Stomach (tissue), 9 donors: ENCODE measurements around the gene AMPH. TPM values are rescaled to one million over a fixed set of nuclear protein-coding genes. Genes with fewer than 3 reads are reported as not detected.

ENCODE experiments used
- DNase-seq, 2 donors: peaks; one replicate each; pipeline versions ENCODE4 v3.0.0 to v3.0.0-alpha.2; 2013 to 2019
- H3K27ac ChIP-seq, 5 donors: fragments of 200-600 bp in 4 of 5; sonication (generic) in 4 of 5; one replicate each; pipeline ENCODE4 v1.5.1; 2013 to 2019; ENCODE audit warnings: mild to moderate bottlenecking in 1 of 5, moderate library complexity in 1 of 5
- H3K27me3 ChIP-seq, 3 donors: fragments of 200-600 bp; sonication (generic); one replicate each; pipeline ENCODE4 v1.5.1; 2017 to 2019; ENCODE audit warnings: mixed run types in 1 of 3
- H3K36me3 ChIP-seq, 4 donors: fragments of 200-600 bp; sonication (generic); 1 replicate in 3 of 4; 2 replicates in 1 of 4; pipeline ENCODE4 v1.5.1; 2016 to 2019
- H3K4me1 ChIP-seq, 4 donors: fragments of 200-600 bp; sonication (generic); one replicate each; pipeline ENCODE4 v1.5.1; 2016 to 2019
- H3K4me3 ChIP-seq, 4 donors: fragments of 200-600 bp; sonication (generic) in 3 of 4; one replicate each; pipeline ENCODE4 v1.5.1; 2016 to 2019; ENCODE audit warnings: mild to moderate bottlenecking in 1 of 4
- H3K9me3 ChIP-seq, 4 donors: fragments of 200-600 bp; sonication (generic); one replicate each; pipeline ENCODE4 v1.5.1; 2016 to 2019
- EP300 ChIP-seq: sonication (generic); formaldehyde crosslinking; IDR thresholded peaks from one replicate; pipeline ENCODE4 v1.6.1; 2017; ENCODE audit warnings: antibody characterized with exemption
- POLR2A ChIP-seq, 4 donors: fragments of 450-650 bp; IDR thresholded peaks; one replicate each; pipeline ENCODE4 v1.6.1; 2016; ENCODE audit warnings: antibody characterized with exemption in 4 of 4, control low read depth in 2 of 4, mild to moderate bottlenecking in 1 of 4, moderate library complexity in 1 of 4
- POLR2AphosphoS5 ChIP-seq, 3 donors: sonication (generic); formaldehyde crosslinking; IDR thresholded peaks; one replicate each; pipeline ENCODE4 v1.6.1; 2016; ENCODE audit warnings: antibody characterized with exemption in 3 of 3
- WGBS, 5 donors: extraction: QIAGEN DNeasy Blood & Tissue Kit in 3 of 5; methylation state at CpG; one replicate each; pipeline versions ENCODE4 v1.1.5 to v1.1.7; 2013 to 2018; 5-methylcytosine and 5-hydroxymethylcytosine counted together
- intact Hi-C: fragments of 100-400 bp; cut with DNase I; formaldehyde crosslinking; loops from one replicate; pipeline ENCODE4 v1.15.1; 2023; ENCODE audit warnings: low total_unique reads
- polyA plus RNA-seq, 3 donors: library from polyadenylated mRNA; stranded (reverse); fragments of 200-250 nt; gene quantifications; one replicate each; pipeline ENCODE4 v1.2.3, GENCODE V29; 2013
- total RNA-seq, 5 donors: library from RNA; depleted of rRNA; stranded (reverse); fragments of >200 nt; gene quantifications; one replicate each; pipeline versions ENCODE4 v1.1.0 to v1.2.3, GENCODE V29; 2014 to 2016
- TF ChIP-seq, protein P1 (sequence below), 7 experiments: fragments of 450-650 bp in 4 of 7; fragments of 200-600 bp in 3 of 7; sonication (generic) in 3 of 7; IDR thresholded peaks; one replicate each; pipeline ENCODE4 v1.5.1; 2016 to 2019; ENCODE audit warnings: antibody characterized with exemption in 7 of 7, control low read depth in 2 of 7, mild to moderate bottlenecking in 1 of 7
- donor health status: healthy with polysubstance abuse.
- donor health status: Bipolar disorder and iron deficiency.
- donor health status: healthy.

Gene AMPH
- total and polyA plus RNA-seq, 8 donors: 0.80 to 13.0 (median 4.6) TPM; not detected in 1

DNA sequence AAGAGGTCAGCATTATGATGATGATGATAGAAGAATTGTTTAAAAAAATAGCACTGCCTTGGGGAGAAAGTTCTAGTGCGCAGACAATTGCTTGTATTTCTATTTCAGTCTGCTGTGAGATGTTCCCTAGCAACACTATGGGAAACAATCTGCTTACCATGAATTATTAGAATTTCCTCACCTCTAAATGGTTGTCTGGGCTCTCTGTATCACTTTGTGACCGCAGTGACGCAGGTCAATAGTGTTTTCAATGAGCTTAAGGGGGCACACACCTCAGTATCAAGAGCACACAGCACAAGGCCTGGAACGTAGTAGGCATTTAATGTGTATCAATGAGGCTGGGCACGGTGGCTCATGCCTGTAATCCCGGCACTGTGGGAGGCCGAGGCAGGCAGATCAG is 258.9 kb downstream of the AMPH start:
- intact Hi-C loops: no loop called here
- no peaks in the 10 kb centered on the region for H3K9me3 ChIP-seq
- WGBS, 5 donors: 88 to 93% (median 91%) methylated on average over 7 of the region's 7 CpGs
- H3K27me3 ChIP-seq: no peaks in the 10 kb centered on the region
- H3K4me3 ChIP-seq: no peak overlapping the region
- no peak overlapping the region for H3K27ac ChIP-seq
- H3K36me3 ChIP-seq: no peaks in the 10 kb centered on the region
- no peak for TF ChIP-seq EP300
- no peak for TF ChIP-seq POLR2A (IDR thresholded peaks at IDR 0.05)
- TF ChIP-seq, protein P1, sequence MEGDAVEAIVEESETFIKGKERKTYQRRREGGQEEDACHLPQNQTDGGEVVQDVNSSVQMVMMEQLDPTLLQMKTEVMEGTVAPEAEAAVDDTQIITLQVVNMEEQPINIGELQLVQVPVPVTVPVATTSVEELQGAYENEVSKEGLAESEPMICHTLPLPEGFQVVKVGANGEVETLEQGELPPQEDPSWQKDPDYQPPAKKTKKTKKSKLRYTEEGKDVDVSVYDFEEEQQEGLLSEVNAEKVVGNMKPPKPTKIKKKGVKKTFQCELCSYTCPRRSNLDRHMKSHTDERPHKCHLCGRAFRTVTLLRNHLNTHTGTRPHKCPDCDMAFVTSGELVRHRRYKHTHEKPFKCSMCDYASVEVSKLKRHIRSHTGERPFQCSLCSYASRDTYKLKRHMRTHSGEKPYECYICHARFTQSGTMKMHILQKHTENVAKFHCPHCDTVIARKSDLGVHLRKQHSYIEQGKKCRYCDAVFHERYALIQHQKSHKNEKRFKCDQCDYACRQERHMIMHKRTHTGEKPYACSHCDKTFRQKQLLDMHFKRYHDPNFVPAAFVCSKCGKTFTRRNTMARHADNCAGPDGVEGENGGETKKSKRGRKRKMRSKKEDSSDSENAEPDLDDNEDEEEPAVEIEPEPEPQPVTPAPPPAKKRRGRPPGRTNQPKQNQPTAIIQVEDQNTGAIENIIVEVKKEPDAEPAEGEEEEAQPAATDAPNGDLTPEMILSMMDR (IDR thresholded peaks at IDR 0.05): no peak
- TF ChIP-seq POLR2AphosphoS5 (IDR thresholded peaks at IDR 0.05): no peak
- peaks cover 0 to 13% (median 2%) of the 10 kb centered on the region in 4 donors for H3K4me1 ChIP-seq
- DNase-seq: no peak

DNA sequence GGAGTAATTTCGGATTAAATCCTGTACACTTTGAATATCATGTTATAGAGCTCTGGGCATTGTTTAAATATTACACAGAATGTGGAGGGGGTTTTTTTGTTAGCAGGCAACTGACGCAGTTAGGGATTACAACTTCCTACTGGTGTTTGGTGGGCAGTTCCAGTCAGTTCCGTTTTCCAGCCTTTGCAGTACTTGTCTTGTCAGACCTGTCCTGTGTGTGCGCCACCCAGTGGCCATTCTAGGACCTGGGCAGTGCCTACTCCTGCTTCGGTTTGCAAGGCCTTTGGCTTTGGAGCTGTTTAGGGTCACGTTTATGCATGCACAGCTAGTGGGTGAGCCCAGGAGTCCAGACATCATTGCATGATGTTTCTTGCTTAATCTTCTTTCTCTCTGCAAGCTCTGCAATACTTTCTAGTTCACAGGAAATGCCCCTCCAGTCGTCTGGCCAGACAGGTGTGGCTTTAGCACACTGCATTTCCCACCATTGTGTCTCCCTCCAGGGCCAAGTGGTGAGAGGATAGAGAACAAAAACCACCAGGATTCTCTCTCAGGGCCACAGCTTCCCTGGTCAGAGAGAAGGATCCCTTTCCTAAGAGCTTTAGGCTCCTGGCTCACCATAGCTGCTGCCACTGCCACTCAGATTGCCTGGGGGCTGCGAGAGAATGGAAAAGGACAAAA is 261.2 kb downstream of the AMPH start:
- Histone ChIP-seq H3K27ac (peak overlapping the region in 1 of 5 donors; percentile 54), H3K4me1 (peaks cover 0 to 13% (median 2%) of the 10 kb centered on the region in 4 donors), H3K9me3 (no peaks in the 10 kb centered on the region), H3K4me3 (no peak overlapping the region), H3K27me3 (no peaks in the 10 kb centered on the region), H3K36me3 (no peaks in the 10 kb centered on the region)
- WGBS, 5 donors: 26 to 29% (median 28%) methylated on average over 8 of the region's 8 CpGs
- intact Hi-C loops: no loop called here
- peak; percentile 83 to 88 for DNase-seq
- TF ChIP-seq POLR2A (IDR thresholded peaks at IDR 0.05) (no peak), POLR2AphosphoS5 (IDR thresholded peaks at IDR 0.05) (peak in 1 of 3 donors; percentile 33), EP300 (no peak)
- TF ChIP-seq, protein P1 (IDR thresholded peaks at IDR 0.05): peak in 5 of 7 experiments; percentile 49 to 82 (median 67)

DNA sequence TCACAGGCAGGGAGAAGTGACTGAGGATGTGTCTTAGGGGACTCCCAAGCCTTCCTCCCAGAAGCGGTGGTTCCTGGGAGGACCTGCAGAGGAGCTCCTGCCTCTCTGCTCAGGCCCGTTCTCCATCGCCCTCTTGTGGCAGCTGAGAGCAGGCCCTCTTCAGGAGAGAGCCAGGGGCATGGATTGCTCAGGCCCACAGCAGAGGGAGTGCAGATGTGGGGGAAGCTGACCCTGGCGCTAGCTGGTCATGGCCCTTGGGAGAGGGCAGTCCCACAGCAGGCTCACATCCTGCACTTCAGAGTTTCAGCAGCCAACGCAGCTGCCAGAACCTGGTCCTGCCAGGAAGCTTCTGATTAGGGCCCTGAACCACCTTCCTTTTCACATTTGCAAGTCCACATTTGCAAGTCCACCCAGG is 263.0 kb downstream of the AMPH start:
- Histone ChIP-seq H3K4me1 (peaks cover 0 to 13% (median 2%) of the 10 kb centered on the region in 4 donors), H3K9me3 (no peaks in the 10 kb centered on the region), H3K4me3 (no peak overlapping the region), H3K36me3 (no peaks in the 10 kb centered on the region), H3K27ac (peak overlapping the region in 2 of 5 donors; percentile 27 to 46), H3K27me3 (no peaks in the 10 kb centered on the region)
- WGBS, 5 donors: 30 to 48% (median 38%) methylated on average over 5 of the region's 5 CpGs
- TF ChIP-seq POLR2AphosphoS5 (IDR thresholded peaks at IDR 0.05): no peak
- no peak for TF ChIP-seq EP300
- TF ChIP-seq, protein P1 (IDR thresholded peaks at IDR 0.05): peak in 5 of 7 experiments; percentile 32 to 59 (median 42)
- no peak for TF ChIP-seq POLR2A (IDR thresholded peaks at IDR 0.05)
- intact Hi-C loops: no loop called here
- peak; percentile 57 to 83 for DNase-seq

DNA sequence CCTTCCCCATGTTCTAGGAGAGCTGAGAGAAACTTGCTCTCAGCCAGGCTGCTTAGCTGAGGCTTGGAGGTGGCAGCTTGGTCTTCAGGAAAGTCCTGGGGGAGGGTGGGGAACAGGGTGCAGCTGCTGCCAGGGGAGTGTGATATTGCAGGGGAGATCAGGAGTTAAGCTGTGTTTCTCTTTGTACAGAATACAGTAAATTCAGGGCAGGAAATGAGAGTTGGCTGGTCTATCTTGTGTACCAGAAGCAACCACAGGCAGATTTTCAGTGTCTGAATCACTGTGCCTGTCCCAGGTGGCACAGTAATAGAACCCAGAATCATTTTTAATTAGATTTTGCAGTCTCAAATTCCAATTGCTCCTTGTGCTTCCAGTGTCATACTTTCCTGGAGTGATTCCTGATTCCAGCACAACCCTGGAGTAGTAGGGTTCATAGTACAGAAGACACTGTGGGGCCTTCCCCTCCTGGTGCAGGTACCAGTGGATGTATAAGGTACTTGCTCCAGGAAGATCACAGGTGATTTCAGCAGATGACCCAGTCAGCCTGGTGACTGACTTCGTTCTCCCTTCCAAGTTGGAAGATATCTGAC is 263.8 kb downstream of the AMPH start:
- no peak overlapping the region for H3K4me3 ChIP-seq
- H3K27me3 ChIP-seq: no peaks in the 10 kb centered on the region
- H3K36me3 ChIP-seq: no peaks in the 10 kb centered on the region
- DNase-seq: no peak
- H3K27ac ChIP-seq: peak overlapping the region in 2 of 5 donors; percentile 27 to 46
- intact Hi-C loops: no loop called here
- no peaks in the 10 kb centered on the region for H3K9me3 ChIP-seq
- WGBS, 5 donors: 68 to 100% (median 83%) methylated on average over 1 of the region's 1 CpG
- H3K4me1 ChIP-seq: peaks cover 0 to 13% (median 2%) of the 10 kb centered on the region in 4 donors
- no peak for TF ChIP-seq POLR2AphosphoS5 (IDR thresholded peaks at IDR 0.05)
